GM12801 (cell line): ENCODE data around the gene HKDC1.

Experiments
- CTCF ChIP-seq: IDR thresholded peaks from one replicate; pipeline ENCODE4 v1.5.1; 2011; ENCODE audit warnings: control low read depth; ENCODE audit not compliant: insufficient read length; ENCODE audit errors: extremely low read depth

HKDC1 gene

GRCh38 chr10:69222157-69223027, 2.3 kb downstream of the HKDC1 start:
- TF ChIP-seq CTCF, result peak; percentile 21

GRCh38 chr10:69223028-69223342, 2.9 kb downstream of the HKDC1 start:
- TF ChIP-seq CTCF, result no peak

- TF ChIP-seq CTCF, result no peak
Observed at GRCh38 chr10:69224862-69225657, 4.9 kb downstream of the HKDC1 start.

- no peak for TF ChIP-seq CTCF
Observed at GRCh38 chr10:69225681-69226080, 5.5 kb downstream of the HKDC1 start.

- TF ChIP-seq CTCF, result no peak
Observed at GRCh38 chr10:69226919-69227450, 6.9 kb downstream of the HKDC1 start.

GRCh38 chr10:69228151-69228550, 8.0 kb downstream of the HKDC1 start:
- TF ChIP-seq CTCF, result no peak

- TF ChIP-seq CTCF, result no peak
Observed at GRCh38 chr10:69229616-69229916, 9.4 kb downstream of the HKDC1 start.
